GM12865 (cell line): Measurements from ENCODE around the gene AHDC1.

ENCODE experiments used
- DNase-seq: peaks from one replicate; pipeline ENCODE4 v3.0.0; 2010; ENCODE audit warnings: low read depth
- H3K4me3 ChIP-seq: 2 replicates; pipeline ENCODE4 v1.5.1; 2011; ENCODE audit warnings: mild to moderate bottlenecking, low read depth, low read length, control low read depth
- CTCF ChIP-seq: IDR thresholded peaks from 2 replicates; pipeline ENCODE4 v1.5.1; 2011; ENCODE audit warnings: low read length, control low read depth, low read depth, inconsistent platforms; ENCODE audit not compliant: insufficient read depth; ENCODE audit errors: missing control alignments

AHDC1 gene

GRCh38 chr1:27530192-27530591, 73.8 kb downstream of the AHDC1 start:
- H3K4me3 ChIP-seq = no peak overlapping the region
- no peak for TF ChIP-seq CTCF
- no peak for DNase-seq

- no peak overlapping the region for H3K4me3 ChIP-seq
- DNase-seq = no peak
- no peak for TF ChIP-seq CTCF
Observed at GRCh38 chr1:27529704-27530018, 74.3 kb downstream of the AHDC1 start.

GRCh38 chr1:27528818-27529703, 74.9 kb downstream of the AHDC1 start:
- no peak for DNase-seq
- no peak overlapping the region for H3K4me3 ChIP-seq
- TF ChIP-seq CTCF = no peak

- TF ChIP-seq CTCF = no peak
- no peak overlapping the region; the same call in 1 of the 2 replicates for H3K4me3 ChIP-seq
- peak; percentile 36 for DNase-seq
Observed at GRCh38 chr1:27527890-27528817, 75.8 kb downstream of the AHDC1 start.

GRCh38 chr1:27527223-27527889, 76.6 kb downstream of the AHDC1 start:
- DNase-seq = no peak
- H3K4me3 ChIP-seq = no peak overlapping the region; the same call in 1 of the 2 replicates
- TF ChIP-seq CTCF = no peak

- H3K4me3 ChIP-seq = peak overlapping the region; percentile 53
- DNase-seq = no peak
- no peak for TF ChIP-seq CTCF
Observed at GRCh38 chr1:27526569-27527222, 77.2 kb downstream of the AHDC1 start.
